ENCODE results near the gene MIOS. TPM values are rescaled to one million over a fixed set of nuclear protein-coding genes. Genes with fewer than 3 reads are reported as not detected.

MIOS gene
- total RNA-seq, 1 experiment from 2014 or later: 18.6 TPM

- H3K4me3 ChIP-seq (ENCODE audit: low read length): no peak overlapping the region
- ATAC-seq (no peak), DNase-seq (no peak)
- H3K9ac ChIP-seq (ENCODE audit: low read length): no peak overlapping the region
- H3K9me3 ChIP-seq (ENCODE audit: low read length): no peaks in the 10 kb centered on the region
- intact Hi-C loops (cut with micrococcal nuclease): no loop called here
- peaks cover 14% of the 10 kb centered on the region for H3K4me1 ChIP-seq (ENCODE audit: insufficient read depth, low read length)
- H3K36me3 ChIP-seq (ENCODE audit: low read depth, low read length): no peaks in the 10 kb centered on the region
- no peaks in the 10 kb centered on the region for H3K27me3 ChIP-seq (ENCODE audit: low read length)
- H3K27ac ChIP-seq (ENCODE audit: low read length): no peak overlapping the region
- no peaks in the 10 kb centered on the region for H3K9me2 ChIP-seq (replicated peaks; ENCODE audit: low read length)
- TF ChIP-seq EZH2phosphoT487 (IDR thresholded peaks at IDR 0.05; ENCODE audit: borderline replicate concordance, low read length): no peak
- TF ChIP-seq CTCF (conservative IDR thresholded peaks at IDR 0.05; ENCODE audit: low read depth, low read length): no peak
- no TSS peak for BruUV-seq (replicated peaks)
- H3K79me2 ChIP-seq (ENCODE audit: low read length): peaks cover 40% of the 10 kb centered on the region
- ChIA-PET POLR2A (ENCODE audit: unreplicated experiment) (no interaction called here), CTCF (no interaction called here)
- H4K20me1 ChIP-seq (ENCODE audit: low read length): no peaks in the 10 kb centered on the region
- no peaks in the 10 kb centered on the region for H3F3A ChIP-seq (ENCODE audit: low read length, unreplicated experiment)
- H3K4me2 ChIP-seq (ENCODE audit: low read length): no peak overlapping the region
- H2AFZ ChIP-seq (ENCODE audit: low read length): no peak overlapping the region
Measured at GRCh38 chr7:7651479-7651878, 84.8 kb downstream of the MIOS start.

GRCh38 chr7:7652798-7653540, 86.3 kb downstream of the MIOS start:
- no peak for TF ChIP-seq EZH2phosphoT487 (IDR thresholded peaks at IDR 0.05; ENCODE audit: borderline replicate concordance, low read length)
- TF ChIP-seq EZH2 (IDR thresholded peaks at IDR 0.05; ENCODE audit: low read length, unreplicated experiment): no peak
- no peak for TF ChIP-seq CTCF (conservative IDR thresholded peaks at IDR 0.05; ENCODE audit: low read depth, low read length)
- H3K4me1 ChIP-seq (ENCODE audit: insufficient read depth, low read length): peaks cover 14% of the 10 kb centered on the region
- no peak overlapping the region for H3K9ac ChIP-seq (ENCODE audit: low read length)
- H3K27me3 ChIP-seq (ENCODE audit: low read length): no peaks in the 10 kb centered on the region
- ChIA-PET POLR2A (ENCODE audit: unreplicated experiment) (no interaction called here), CTCF (no interaction called here)
- DNase-seq (peak; percentile 9), ATAC-seq (peak; percentile 79)
- peaks cover 33% of the 10 kb centered on the region for H3K79me2 ChIP-seq (ENCODE audit: low read length)
- H3K27ac ChIP-seq (ENCODE audit: low read length): peak overlapping the region; percentile 41
- BruUV-seq (replicated peaks): no TSS peak
- no peak overlapping the region for H3K4me3 ChIP-seq (ENCODE audit: low read length)
- intact Hi-C loops (cut with micrococcal nuclease): no loop called here
- no peaks in the 10 kb centered on the region for H4K20me1 ChIP-seq (ENCODE audit: low read length)
- no peaks in the 10 kb centered on the region for H3K9me3 ChIP-seq (ENCODE audit: low read length)
- no peak overlapping the region for H2AFZ ChIP-seq (ENCODE audit: low read length)
- H3K9me2 ChIP-seq (replicated peaks; ENCODE audit: low read length): no peaks in the 10 kb centered on the region
- H3K36me3 ChIP-seq (ENCODE audit: low read depth, low read length): no peaks in the 10 kb centered on the region
- no peak overlapping the region for H3K4me2 ChIP-seq (ENCODE audit: low read length)
- no peaks in the 10 kb centered on the region for H3F3A ChIP-seq (ENCODE audit: low read length, unreplicated experiment)

- no TSS peak for BruUV-seq (replicated peaks)
- peaks cover 27% of the 10 kb centered on the region for H3K79me2 ChIP-seq (ENCODE audit: low read length)
- no peaks in the 10 kb centered on the region for H4K20me1 ChIP-seq (ENCODE audit: low read length)
- DNase-seq (peak; percentile 38), ATAC-seq (peak; percentile 6)
- H3K9me2 ChIP-seq (replicated peaks; ENCODE audit: low read length): no peaks in the 10 kb centered on the region
- no peak overlapping the region for H2AFZ ChIP-seq (ENCODE audit: low read length)
- H3K27me3 ChIP-seq (ENCODE audit: low read length): no peaks in the 10 kb centered on the region
- no peaks in the 10 kb centered on the region for H3F3A ChIP-seq (ENCODE audit: low read length, unreplicated experiment)
- H3K9me3 ChIP-seq (ENCODE audit: low read length): no peaks in the 10 kb centered on the region
- H3K36me3 ChIP-seq (ENCODE audit: low read depth, low read length): no peaks in the 10 kb centered on the region
- peak overlapping the region; percentile 41; the same call in 1 of the 2 replicates for H3K27ac ChIP-seq (ENCODE audit: low read length)
- no peak overlapping the region for H3K4me3 ChIP-seq (ENCODE audit: low read length)
- no peak overlapping the region for H3K9ac ChIP-seq (ENCODE audit: low read length)
- ChIA-PET CTCF (no interaction called here), POLR2A (ENCODE audit: unreplicated experiment) (no interaction called here)
- H3K4me2 ChIP-seq (ENCODE audit: low read length): no peak overlapping the region
- intact Hi-C loops (cut with micrococcal nuclease): no loop called here
- H3K4me1 ChIP-seq (ENCODE audit: insufficient read depth, low read length): peaks cover 14% of the 10 kb centered on the region
- TF ChIP-seq EZH2phosphoT487 (IDR thresholded peaks at IDR 0.05; ENCODE audit: borderline replicate concordance, low read length) (no peak), CTCF (conservative IDR thresholded peaks at IDR 0.05; ENCODE audit: low read depth, low read length) (peak; percentile 65)
Measured at GRCh38 chr7:7653593-7654187, 87.0 kb downstream of the MIOS start.
